Measurements from ENCODE around the gene FAM174C.

The FAM174C gene

GRCh38 chr19:1324806-1325567 lies 49.7 kb downstream of the FAM174C start (continued):
- no peak for TF ChIP-seq GLI4 (tag by site-specific recombination; IDR thresholded peaks at IDR 0.05)
- peak; percentile 21; the same call in 1 of the 2 replicates for TF ChIP-seq ZSCAN30 (tag by site-specific recombination; IDR thresholded peaks at IDR 0.05)
- TF ChIP-seq MZF1 (tag by site-specific recombination; IDR thresholded peaks at IDR 0.05; ENCODE audit: borderline replicate concordance), result no peak
- TF ChIP-seq ZSCAN16 (tag by site-specific recombination; IDR thresholded peaks at IDR 0.05), result no peak
- TF ChIP-seq HOXD13 (CRISPR knock-in tag; IDR thresholded peaks at IDR 0.05; ENCODE audit: borderline replicate concordance), result no peak
- no peak for TF ChIP-seq ZNF837 (tag by site-specific recombination; IDR thresholded peaks at IDR 0.05)
- TF ChIP-seq ZNF707 (tag by site-specific recombination; IDR thresholded peaks at IDR 0.05), result no peak
- no peak for TF ChIP-seq ZNF223 (tag by site-specific recombination; IDR thresholded peaks at IDR 0.05)
- peak; percentile 20; the same call in 1 of the 2 replicates for TF ChIP-seq ZFP69B (tag by site-specific recombination; IDR thresholded peaks at IDR 0.05)
- TF ChIP-seq ZNF112 (tag by site-specific recombination; IDR thresholded peaks at IDR 0.05), result no peak
- 0 out of 2 replicates have a peak, but pooled peaks have one; percentile 21 for TF ChIP-seq SP7 (tag by site-specific recombination; IDR thresholded peaks at IDR 0.05)
- TF ChIP-seq ZFHX2 (tag by site-specific recombination; conservative IDR thresholded peaks at IDR 0.05), result peak; percentile 35; the same call in 1 of the 2 replicates
- peak; percentile 85 for TF ChIP-seq ZNF335 (tag by site-specific recombination; conservative IDR thresholded peaks at IDR 0.05)
- TF ChIP-seq ZNF138 (tag by site-specific recombination; IDR thresholded peaks at IDR 0.05; ENCODE audit: borderline replicate concordance), result no peak
- TF ChIP-seq ZEB2 (tag by site-specific recombination; IDR thresholded peaks at IDR 0.05), result peak; percentile 69
- TF ChIP-seq ZNF768 (tag by site-specific recombination; IDR thresholded peaks at IDR 0.05), result no peak
- TF ChIP-seq BCL11A (tag by site-specific recombination; IDR thresholded peaks at IDR 0.05; ENCODE audit: low read depth), result no peak
- TF ChIP-seq PRDM10 (tag by site-specific recombination; IDR thresholded peaks at IDR 0.05), result peak; percentile 49; the same call in 1 of the 2 replicates
- TF ChIP-seq ZNF341 (tag by site-specific recombination; IDR thresholded peaks at IDR 0.05; ENCODE audit: low read depth), result peak; percentile 42; the same call in 1 of the 2 replicates
- no peak for TF ChIP-seq ZNF426 (tag by site-specific recombination; IDR thresholded peaks at IDR 0.05)
- TF ChIP-seq ZNF677 (tag by site-specific recombination; IDR thresholded peaks at IDR 0.05), result no peak
- peak; percentile 96 for TF ChIP-seq KLF1 (tag by site-specific recombination; IDR thresholded peaks at IDR 0.05)
- no peak for TF ChIP-seq CTCF (tag by site-specific recombination; IDR thresholded peaks at IDR 0.05)
- TF ChIP-seq YY2 (tag by site-specific recombination; IDR thresholded peaks at IDR 0.05), result 0 out of 2 replicates have a peak, but pooled peaks have one; percentile 15
- TF ChIP-seq ZNF211 (tag by site-specific recombination; IDR thresholded peaks at IDR 0.05; ENCODE audit: low read depth), result no peak
- TF ChIP-seq GLIS2 (tag by site-specific recombination; IDR thresholded peaks at IDR 0.05), result peak; percentile 69
- TF ChIP-seq ZBTB8A (tag by site-specific recombination; IDR thresholded peaks at IDR 0.05), result peak; percentile 97
- TF ChIP-seq SETDB1 (IDR thresholded peaks at IDR 0.05; ENCODE audit: insufficient read length, low read length), result no peak
- TF ChIP-seq ZXDB (tag by site-specific recombination; IDR thresholded peaks at IDR 0.05), result peak; percentile 54
- no peak for TF ChIP-seq OVOL3 (tag by site-specific recombination; IDR thresholded peaks at IDR 0.05)
- TF ChIP-seq TSHZ1 (tag by site-specific recombination; IDR thresholded peaks at IDR 0.05; ENCODE audit: borderline replicate concordance), result no peak
- no peak for TF ChIP-seq ZNF157 (tag by site-specific recombination; IDR thresholded peaks at IDR 0.05)
